Fibroblast of skin of right quadriceps (primary cell): ENCODE results near the gene SRGAP1.
"Not testable (repeated sequence)": the region's sequence is repeated elsewhere in the genome, so short reads cannot be mapped to it uniquely, and the experiment has no call there.

Source experiments
- DNase-seq: peaks from one replicate; pipeline ENCODE4 v3.0.0-alpha.2; 2013

Gene SRGAP1

DNA sequence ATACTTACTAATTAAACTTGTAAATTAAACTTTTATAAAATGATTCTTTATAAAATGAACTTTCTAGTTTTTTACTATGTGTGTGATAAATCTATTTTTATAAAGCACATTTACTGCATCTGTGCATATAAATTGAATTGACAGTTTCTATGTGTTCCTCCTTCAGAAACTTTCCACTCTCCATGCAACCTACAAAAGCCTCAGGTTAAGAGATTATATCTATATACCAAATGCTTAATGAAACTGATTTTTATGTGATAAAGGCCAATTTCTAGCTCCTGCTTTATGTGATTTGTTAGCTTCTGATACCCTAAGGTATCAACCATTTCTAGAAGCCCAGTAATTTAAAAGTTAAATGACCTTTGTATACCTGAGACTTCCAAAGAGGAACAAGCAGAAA lies 174.0 kb downstream of the SRGAP1 start:
- no peak for DNase-seq

DNA sequence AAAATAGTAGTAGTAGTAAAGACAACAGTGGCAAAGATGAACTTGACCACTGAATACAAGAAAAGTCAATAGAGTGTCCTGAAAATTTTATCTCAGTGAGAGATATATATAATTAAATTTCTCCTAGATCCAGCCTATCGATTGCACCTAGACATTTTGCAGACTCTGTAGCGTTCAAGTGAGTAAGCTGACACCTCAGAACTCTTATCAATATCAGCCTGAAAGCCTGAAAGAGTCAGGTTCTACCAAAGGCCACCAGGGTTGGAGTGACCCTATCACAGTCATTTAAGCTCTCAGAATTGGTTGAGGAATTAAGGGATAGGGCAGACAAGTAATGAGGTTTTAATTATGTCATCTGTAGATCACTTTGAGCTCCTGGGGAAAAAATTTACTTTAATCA lies 174.6 kb downstream of the SRGAP1 start:
- no peak for DNase-seq

- DNase-seq = no peak
Observed at GRCh38 chr12:64019654-64020053, 175.2 kb downstream of the SRGAP1 start.

GRCh38 chr12:64025174-64025958 lies 180.9 kb downstream of the SRGAP1 start:
- DNase-seq = no peak

GRCh38 chr12:64027311-64027710 lies 182.8 kb downstream of the SRGAP1 start:
- DNase-seq = no peak

DNA sequence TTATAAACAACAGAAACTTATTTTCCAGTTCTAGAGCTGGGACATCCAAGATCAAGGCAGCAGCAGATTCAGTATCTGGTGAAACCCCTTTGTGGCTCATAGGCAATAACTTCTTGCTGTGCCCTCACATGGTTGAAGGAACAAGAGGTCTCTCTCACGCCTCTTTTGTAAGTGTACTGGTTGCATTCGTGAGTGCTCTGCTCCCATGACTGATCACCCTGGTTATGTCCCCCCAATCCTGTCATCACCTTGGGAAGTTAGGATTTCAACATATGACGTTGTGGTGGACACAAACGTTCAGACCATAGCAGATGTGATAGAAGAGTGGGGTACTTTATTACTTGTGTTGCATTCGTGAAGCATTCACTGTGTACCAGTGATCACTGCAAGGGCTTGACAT lies 184.0 kb downstream of the SRGAP1 start:
- no peak for DNase-seq

DNA sequence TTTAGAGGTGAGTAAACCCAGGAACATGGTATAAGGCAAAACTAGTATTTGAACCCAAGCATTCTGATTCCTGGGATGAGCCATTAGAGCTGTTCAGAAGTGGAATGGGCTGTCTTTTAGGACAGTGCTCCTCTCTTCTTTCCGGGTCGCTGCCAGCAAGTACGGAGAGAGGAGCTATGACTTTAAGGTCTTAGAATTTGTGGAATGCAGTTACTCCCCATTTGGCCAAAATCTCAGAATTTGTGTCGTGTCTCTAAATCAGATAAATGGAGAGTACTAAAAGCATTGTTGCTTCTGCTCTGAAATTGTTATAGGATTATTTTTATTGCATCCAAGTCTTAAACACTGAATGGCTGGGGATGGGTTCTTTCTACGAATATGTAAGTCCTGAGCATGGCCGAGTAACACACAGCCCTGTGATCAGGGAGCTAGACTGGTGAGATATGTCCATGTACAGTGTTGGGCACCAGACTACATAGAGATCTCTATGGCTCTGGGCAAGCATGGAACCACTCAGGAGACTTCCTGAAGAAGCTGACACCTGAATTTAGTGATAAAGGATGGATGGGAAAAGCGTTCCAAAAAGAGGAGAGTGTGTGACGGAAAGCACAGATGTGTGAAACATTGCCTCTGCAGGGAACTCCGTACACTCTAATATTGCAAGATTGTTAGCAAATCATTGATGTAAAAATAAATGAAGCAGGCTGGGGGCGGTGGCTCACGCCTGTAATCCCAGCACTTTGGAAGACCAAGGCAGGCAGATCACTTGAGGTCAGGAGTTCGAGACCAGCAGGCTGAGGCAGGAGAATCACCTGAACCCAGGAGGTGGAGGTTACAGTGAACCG lies 184.7 kb downstream of the SRGAP1 start:
- peak; percentile 75 for DNase-seq

DNA sequence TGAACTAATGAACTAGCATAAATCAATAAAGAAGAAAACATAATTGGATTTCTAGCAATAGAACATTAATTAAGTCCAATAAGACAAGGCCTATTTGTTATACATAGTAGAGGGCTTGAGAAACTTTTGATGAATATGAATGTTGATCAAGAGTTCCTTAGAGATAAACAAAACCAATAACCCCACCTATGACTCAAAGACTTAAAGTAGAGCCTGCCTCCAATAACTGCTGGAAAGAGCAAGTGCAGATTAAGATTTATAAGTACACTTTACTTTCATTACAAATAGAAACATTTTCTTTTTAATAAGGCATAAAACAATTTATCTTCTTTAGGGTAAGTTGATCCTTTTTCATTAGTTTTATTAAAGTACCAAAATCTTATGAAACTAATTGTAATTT lies 185.7 kb downstream of the SRGAP1 start:
- no peak for DNase-seq

DNA sequence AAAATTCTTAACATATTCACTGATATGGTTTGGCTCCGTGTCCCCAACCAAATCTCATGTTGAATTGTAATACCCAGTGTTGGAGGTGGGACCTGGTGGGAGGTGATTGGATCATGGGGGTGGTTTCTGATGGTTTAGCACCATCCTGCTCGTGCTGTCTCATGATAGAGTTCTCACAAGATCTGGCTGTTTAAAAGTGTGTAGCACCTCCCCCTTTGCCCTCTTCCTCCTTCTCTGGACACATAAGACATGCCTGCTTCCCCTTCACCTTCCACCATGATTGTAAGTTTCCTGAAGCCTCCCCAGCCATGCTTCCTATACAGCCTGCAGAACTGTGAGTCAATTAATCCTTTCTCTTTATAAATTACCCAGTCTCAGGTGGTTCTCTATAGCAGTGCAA lies 189.6 kb downstream of the SRGAP1 start:
- not testable (repeated sequence) for DNase-seq

- DNase-seq = no peak
Observed at GRCh38 chr12:64034901-64035576, 190.5 kb downstream of the SRGAP1 start.

DNA sequence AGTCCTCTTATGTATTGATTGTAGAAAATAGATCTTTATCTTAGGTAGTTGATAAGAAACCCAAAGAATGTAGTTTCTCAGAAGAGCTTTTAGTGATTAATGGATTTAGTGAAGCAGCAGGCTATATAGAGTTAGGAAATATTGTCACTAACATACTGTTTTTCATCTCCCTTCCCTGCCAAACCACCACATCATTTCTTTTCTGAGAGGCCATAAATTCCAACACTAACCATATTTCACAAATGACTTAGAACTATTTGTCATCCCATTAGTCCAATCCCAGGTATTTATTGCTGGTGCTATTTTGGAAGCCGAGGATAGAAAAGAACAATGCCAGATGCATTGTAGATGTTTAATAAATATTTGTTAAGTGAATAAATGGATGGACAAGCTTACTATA lies 191.9 kb downstream of the SRGAP1 start:
- DNase-seq = peak; percentile 53

DNA sequence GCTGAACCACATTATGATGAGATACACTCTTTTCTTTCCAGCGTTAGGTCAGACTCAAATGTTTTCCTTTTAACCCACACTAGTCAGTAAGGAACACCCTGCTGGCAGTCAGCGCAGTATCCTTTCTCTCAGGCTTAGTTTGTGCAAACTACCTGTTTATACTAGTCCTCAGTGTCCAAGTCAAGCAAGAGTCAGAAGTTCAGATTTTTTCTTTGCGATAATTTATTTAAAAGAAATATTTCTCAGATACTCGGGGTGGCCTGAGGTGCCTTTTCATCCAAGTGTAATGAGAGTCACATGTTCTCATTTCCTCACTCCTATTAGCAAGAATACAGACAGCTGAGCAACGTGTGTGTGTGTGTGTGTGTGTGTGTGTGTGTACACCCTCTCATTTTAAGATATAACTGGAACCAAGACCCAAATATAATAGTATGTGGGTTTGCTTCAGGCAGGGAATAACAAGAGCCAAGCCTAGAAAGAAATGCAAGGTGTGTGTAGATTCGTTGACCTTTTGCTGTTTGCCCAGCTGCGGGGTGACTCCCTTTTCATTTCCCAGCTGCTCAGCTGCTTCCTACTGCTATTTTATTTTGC lies 194.9 kb downstream of the SRGAP1 start:
- DNase-seq = peak; percentile 38

DNA sequence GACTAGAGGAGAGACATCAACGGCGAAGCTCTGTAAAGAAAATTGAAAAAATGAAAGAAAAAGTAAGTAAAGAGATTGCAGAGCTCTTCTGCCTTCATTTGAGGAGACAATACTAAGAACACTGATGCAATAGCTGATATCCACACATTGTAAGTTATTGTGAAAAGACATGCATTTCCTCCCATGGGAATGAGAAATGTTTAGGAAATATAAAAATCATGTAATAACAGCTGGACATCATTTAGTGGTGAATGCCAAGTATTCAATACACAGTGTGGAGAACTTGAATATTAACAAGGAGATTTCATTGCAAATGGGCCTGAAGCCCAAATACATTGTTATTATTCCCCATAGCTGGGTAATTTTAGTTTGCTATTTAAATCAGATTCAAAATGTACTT lies 198.4 kb downstream of the SRGAP1 start:
- peak; percentile 88 for DNase-seq

- no peak for DNase-seq
Observed at GRCh38 chr12:64044191-64044590, 199.7 kb downstream of the SRGAP1 start.

- DNase-seq = no peak
Observed at GRCh38 chr12:64051057-64051456, 206.6 kb downstream of the SRGAP1 start.

DNA sequence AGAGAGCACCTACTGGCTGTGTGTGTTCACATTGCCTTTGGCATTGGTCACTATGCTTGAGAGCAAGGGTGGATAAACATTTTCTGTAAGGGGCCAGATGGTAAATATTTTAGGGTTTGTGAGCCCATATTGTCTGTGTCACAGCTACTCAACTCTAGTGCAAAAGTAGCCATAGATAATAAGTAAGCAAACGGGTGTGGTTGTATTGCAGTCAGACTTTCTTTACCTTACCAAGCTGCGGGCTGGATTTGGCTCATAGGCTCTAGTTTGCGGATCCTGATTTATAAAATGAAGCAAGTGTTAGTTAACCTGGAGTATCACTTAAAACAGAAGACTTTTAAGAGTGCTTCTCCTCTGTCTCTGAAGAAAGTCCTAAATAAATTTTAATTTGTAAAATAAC lies 208.6 kb downstream of the SRGAP1 start:
- DNase-seq = no peak

- no peak for DNase-seq
Observed at GRCh38 chr12:64054079-64054520, 209.6 kb downstream of the SRGAP1 start.

DNA sequence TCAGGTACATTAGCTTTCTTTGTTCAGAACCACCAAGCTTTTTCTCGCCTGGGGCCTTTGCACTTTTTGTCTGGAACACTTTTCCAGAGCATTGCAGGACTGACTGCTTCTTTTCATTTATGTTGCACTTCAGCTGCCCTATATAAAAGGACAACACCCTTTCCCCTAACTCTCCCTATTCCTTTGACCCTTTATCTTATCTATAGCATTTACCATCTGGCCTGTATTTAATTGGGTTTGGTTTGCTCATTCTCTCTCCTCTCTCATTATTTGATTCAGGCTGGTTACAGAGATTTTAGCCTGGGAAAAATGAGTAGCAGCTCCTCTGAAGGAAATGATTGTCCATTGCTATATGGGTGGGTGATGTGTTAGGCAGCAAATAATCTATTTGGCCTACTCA lies 212.2 kb downstream of the SRGAP1 start:
- DNase-seq = no peak

- no peak for DNase-seq
Observed at GRCh38 chr12:64057706-64058105, 213.2 kb downstream of the SRGAP1 start.

GRCh38 chr12:64058541-64059265 lies 214.2 kb downstream of the SRGAP1 start:
- DNase-seq = no peak

- DNase-seq = no peak
Observed at GRCh38 chr12:64059685-64060084, 215.2 kb downstream of the SRGAP1 start.

DNA sequence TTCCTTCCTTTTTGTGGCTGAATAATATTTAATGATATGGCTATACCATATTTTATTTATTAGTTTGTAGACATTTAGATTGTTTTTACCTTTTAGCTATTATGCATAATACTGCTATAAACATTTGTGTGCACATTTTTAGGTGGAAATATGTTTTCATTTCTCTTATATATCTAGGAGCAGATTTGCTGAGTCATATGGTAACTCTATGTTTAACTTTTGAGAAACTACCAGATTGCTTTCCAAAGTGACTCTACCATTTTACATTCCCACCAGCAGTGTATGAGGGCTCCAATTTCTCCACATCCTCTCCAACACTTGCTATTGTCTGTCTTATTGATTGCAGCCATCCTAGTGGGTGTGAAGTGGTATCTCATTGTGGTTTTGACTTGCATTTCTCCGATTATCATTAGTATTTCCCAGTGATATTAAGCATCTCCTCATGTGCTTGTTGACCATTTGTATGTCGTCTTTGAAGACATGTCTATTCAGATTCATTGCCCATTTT lies 217.4 kb downstream of the SRGAP1 start:
- no peak for DNase-seq
